ENCODE results near the gene ALKBH8.

Gene ALKBH8

GRCh38 chr11:107606141-107606540, 40.6 kb upstream of the ALKBH8 start:
- Histone ChIP-seq H3K9ac (no peak overlapping the region), H2AFZ (no peak overlapping the region), H3K4me3 (ENCODE audit: low read depth, low read length) (no peak overlapping the region), H3K4me2 (ENCODE audit: low read length) (no peak overlapping the region), H3K27me3 (ENCODE audit: control insufficient read depth, insufficient read depth, low read length) (no peaks in the 10 kb centered on the region), H3K4me1 (no peaks in the 10 kb centered on the region), H3K27ac (no peak overlapping the region), H3K36me3 (ENCODE audit: control insufficient read depth, insufficient read depth, low read length) (no peaks in the 10 kb centered on the region), H3K79me2 (no peaks in the 10 kb centered on the region), H3K9me3 (ENCODE audit: control insufficient read depth, low read length) (no peaks in the 10 kb centered on the region)
- TF ChIP-seq, protein P1, sequence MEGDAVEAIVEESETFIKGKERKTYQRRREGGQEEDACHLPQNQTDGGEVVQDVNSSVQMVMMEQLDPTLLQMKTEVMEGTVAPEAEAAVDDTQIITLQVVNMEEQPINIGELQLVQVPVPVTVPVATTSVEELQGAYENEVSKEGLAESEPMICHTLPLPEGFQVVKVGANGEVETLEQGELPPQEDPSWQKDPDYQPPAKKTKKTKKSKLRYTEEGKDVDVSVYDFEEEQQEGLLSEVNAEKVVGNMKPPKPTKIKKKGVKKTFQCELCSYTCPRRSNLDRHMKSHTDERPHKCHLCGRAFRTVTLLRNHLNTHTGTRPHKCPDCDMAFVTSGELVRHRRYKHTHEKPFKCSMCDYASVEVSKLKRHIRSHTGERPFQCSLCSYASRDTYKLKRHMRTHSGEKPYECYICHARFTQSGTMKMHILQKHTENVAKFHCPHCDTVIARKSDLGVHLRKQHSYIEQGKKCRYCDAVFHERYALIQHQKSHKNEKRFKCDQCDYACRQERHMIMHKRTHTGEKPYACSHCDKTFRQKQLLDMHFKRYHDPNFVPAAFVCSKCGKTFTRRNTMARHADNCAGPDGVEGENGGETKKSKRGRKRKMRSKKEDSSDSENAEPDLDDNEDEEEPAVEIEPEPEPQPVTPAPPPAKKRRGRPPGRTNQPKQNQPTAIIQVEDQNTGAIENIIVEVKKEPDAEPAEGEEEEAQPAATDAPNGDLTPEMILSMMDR (IDR thresholded peaks at IDR 0.05) = no peak

DNA sequence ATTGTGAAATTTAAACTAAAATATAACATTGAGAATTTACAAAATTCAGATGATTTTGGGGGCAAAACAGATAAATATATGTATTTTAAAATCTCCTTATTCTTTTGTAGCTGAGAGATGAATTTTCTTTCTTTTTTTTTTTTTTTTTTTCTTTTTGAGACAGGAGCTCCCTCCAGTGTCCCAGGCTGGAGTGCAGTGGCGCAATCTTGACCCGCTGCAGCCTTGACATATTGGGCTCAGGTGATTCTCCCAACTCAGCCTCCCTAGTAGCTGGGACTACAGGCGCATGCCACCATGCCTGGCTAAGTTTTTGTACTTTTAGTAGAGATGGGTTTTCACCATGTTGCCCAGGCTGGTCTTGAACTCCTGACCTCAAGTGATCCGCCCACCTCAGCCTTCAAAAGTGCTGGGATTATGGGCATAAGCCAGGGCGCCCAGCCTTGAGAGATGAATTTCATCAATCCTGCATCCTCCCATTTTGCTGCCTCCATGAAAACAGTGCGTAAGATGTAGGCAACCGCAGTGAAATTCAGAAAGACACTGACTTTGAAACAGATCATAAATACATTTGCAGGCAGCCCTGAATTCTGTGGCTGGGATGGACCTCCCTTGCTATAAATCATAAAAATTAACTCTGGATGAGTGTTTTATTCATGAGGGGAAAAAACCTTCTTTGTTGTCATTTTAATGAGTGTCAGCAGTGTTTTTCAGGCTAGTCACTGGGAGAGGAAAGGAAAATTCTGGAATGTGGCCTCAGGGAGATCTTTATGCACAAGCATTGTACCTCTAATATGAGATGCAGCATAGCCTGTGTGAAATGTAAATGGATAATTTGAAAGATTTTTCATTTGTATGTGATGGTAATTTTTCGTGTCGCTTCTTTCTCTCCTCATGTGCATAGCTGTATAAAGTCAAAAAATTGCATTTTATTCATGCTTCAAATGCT, 39.8 kb upstream of the ALKBH8 start:
- Histone ChIP-seq H3K9ac (no peak overlapping the region), H3K9me3 (ENCODE audit: control insufficient read depth, low read length) (no peaks in the 10 kb centered on the region), H2AFZ (no peak overlapping the region), H3K4me3 (ENCODE audit: low read depth, low read length) (no peak overlapping the region), H3K36me3 (ENCODE audit: control insufficient read depth, insufficient read depth, low read length) (no peaks in the 10 kb centered on the region), H3K4me2 (ENCODE audit: low read length) (no peak overlapping the region), H3K27me3 (ENCODE audit: control insufficient read depth, insufficient read depth, low read length) (no peaks in the 10 kb centered on the region), H3K27ac (no peak overlapping the region), H3K79me2 (no peaks in the 10 kb centered on the region), H3K4me1 (no peaks in the 10 kb centered on the region)
- TF ChIP-seq, protein P1 (IDR thresholded peaks at IDR 0.05) = no peak

- no peaks in the 10 kb centered on the region for H3K36me3 ChIP-seq (ENCODE audit: control insufficient read depth, insufficient read depth, low read length)
- H3K4me2 ChIP-seq (ENCODE audit: low read length) = no peak overlapping the region
- H3K9me3 ChIP-seq (ENCODE audit: control insufficient read depth, low read length) = no peaks in the 10 kb centered on the region
- H2AFZ ChIP-seq = no peak overlapping the region
- no peaks in the 10 kb centered on the region for H3K79me2 ChIP-seq
- no peak overlapping the region for H3K4me3 ChIP-seq (ENCODE audit: low read depth, low read length)
- H3K4me1 ChIP-seq = no peaks in the 10 kb centered on the region
- no peak overlapping the region for H3K9ac ChIP-seq
- TF ChIP-seq, protein P1 (IDR thresholded peaks at IDR 0.05) = peak; percentile 22
- H3K27me3 ChIP-seq (ENCODE audit: control insufficient read depth, insufficient read depth, low read length) = no peaks in the 10 kb centered on the region
- H3K27ac ChIP-seq = no peak overlapping the region
Observed at GRCh38 chr11:107598225-107599139, 32.9 kb upstream of the ALKBH8 start.

- Histone ChIP-seq H3K4me2 (ENCODE audit: low read length) (no peak overlapping the region), H2AFZ (no peak overlapping the region), H3K36me3 (ENCODE audit: control insufficient read depth, insufficient read depth, low read length) (no peaks in the 10 kb centered on the region), H3K4me1 (no peaks in the 10 kb centered on the region), H3K79me2 (no peaks in the 10 kb centered on the region), H3K9me3 (ENCODE audit: control insufficient read depth, low read length) (no peaks in the 10 kb centered on the region), H3K4me3 (ENCODE audit: low read depth, low read length) (no peak overlapping the region), H3K27ac (no peak overlapping the region), H3K27me3 (ENCODE audit: control insufficient read depth, insufficient read depth, low read length) (no peaks in the 10 kb centered on the region), H3K9ac (no peak overlapping the region)
- TF ChIP-seq, protein P1 (IDR thresholded peaks at IDR 0.05) = no peak
Observed at GRCh38 chr11:107594736-107595135, 29.2 kb upstream of the ALKBH8 start.
